ENCODE results near the gene RBPJ. TPM values are rescaled to one million over a fixed set of nuclear protein-coding genes. Genes with fewer than 3 reads are reported as not detected.
A peak's percentile ranks its signal among the peaks of the same experiment; 100 is the strongest.

The RBPJ gene
- total RNA-seq, 1 experiment from 2014 or later, result 59.8 TPM

GRCh38 chr4:26319949-26320537 lies 771 bp upstream of the RBPJ start:
- intact Hi-C loops (cut with micrococcal nuclease; ENCODE audit: unreplicated experiment), result loop anchor here (5.0 to 10.0 kb wide), 3 partner anchors 238 to 695 kb away; no protein-coding TSS in a partner anchor
- POLR2A ChIA-PET (ENCODE audit: low non-redundant PET), result no interaction called here
- BruUV-seq (replicated peaks), result no TSS peak

GRCh38 chr4:26321373-26322221 lies 783 bp downstream of the RBPJ start:
- H3K4me3 ChIP-seq (ENCODE audit: low read depth, low read length, poor library complexity, severe bottlenecking), result peak overlapping the region; percentile 92
- H3K27me3 ChIP-seq (replicated peaks; ENCODE audit: insufficient read depth, low read depth, low read length, poor library complexity), result no peaks in the 10 kb centered on the region
- H3K36me3 ChIP-seq (ENCODE audit: insufficient read depth, low read length, poor library complexity, severe bottlenecking), result no peaks in the 10 kb centered on the region
- DNase-seq (ENCODE audit: low spot score), result peak; percentile 45
- CTCF ChIA-PET, result no interaction called here
- POLR2A ChIA-PET (ENCODE audit: low non-redundant PET), result no interaction called here
- no peak for TF ChIP-seq CTCF (conservative IDR thresholded peaks at IDR 0.05; ENCODE audit: low read depth, low read length)
- no peak for TF ChIP-seq EZH2 (IDR thresholded peaks at IDR 0.05; ENCODE audit: borderline replicate concordance, low read depth, low read length, poor library complexity, severe bottlenecking)
- intact Hi-C loops (cut with micrococcal nuclease; ENCODE audit: unreplicated experiment), result loop anchor here (5.0 to 10.0 kb wide), 2 partner anchors 239 to 693 kb away; no protein-coding TSS in a partner anchor
- H3K9me3 ChIP-seq (ENCODE audit: low read depth, low read length, poor library complexity, severe bottlenecking), result no peaks in the 10 kb centered on the region
- BruUV-seq (replicated peaks), result no TSS peak
- peak overlapping the region; percentile 70 for H3K27ac ChIP-seq (ENCODE audit: low read depth, low read length, poor library complexity, severe bottlenecking)
- H3K4me1 ChIP-seq (ENCODE audit: insufficient read depth, low read length, poor library complexity, severe bottlenecking), result peaks cover 16% of the 10 kb centered on the region

More at GRCh38 chr4:26319949-26320537, 771 bp upstream of the RBPJ start:
- Histone ChIP-seq H3K36me3 (ENCODE audit: insufficient read depth, low read length, poor library complexity, severe bottlenecking) (no peaks in the 10 kb centered on the region), H3K4me1 (ENCODE audit: insufficient read depth, low read length, poor library complexity, severe bottlenecking) (peaks cover 16% of the 10 kb centered on the region), H3K4me3 (ENCODE audit: low read depth, low read length, poor library complexity, severe bottlenecking) (peak overlapping the region; percentile 92), H3K27ac (ENCODE audit: low read depth, low read length, poor library complexity, severe bottlenecking) (peak overlapping the region; percentile 94), H3K9me3 (ENCODE audit: low read depth, low read length, poor library complexity, severe bottlenecking) (no peaks in the 10 kb centered on the region), H3K27me3 (replicated peaks; ENCODE audit: insufficient read depth, low read depth, low read length, poor library complexity) (no peaks in the 10 kb centered on the region)
- CTCF ChIA-PET, result no interaction called here
- DNase-seq (ENCODE audit: low spot score), result no peak
- no peak for TF ChIP-seq CTCF (conservative IDR thresholded peaks at IDR 0.05; ENCODE audit: low read depth, low read length)
- no peak for TF ChIP-seq EZH2 (IDR thresholded peaks at IDR 0.05; ENCODE audit: borderline replicate concordance, low read depth, low read length, poor library complexity, severe bottlenecking)

GRCh38 chr4:26322346-26322745 lies 1.5 kb downstream of the RBPJ start:
- DNase-seq (ENCODE audit: low spot score), result no peak
- BruUV-seq (replicated peaks), result TSS peak; percentile 50
- intact Hi-C loops (cut with micrococcal nuclease; ENCODE audit: unreplicated experiment), result loop anchor here (5.0 to 10.0 kb wide), 2 partner anchors 240 to 692 kb away; no protein-coding TSS in a partner anchor
- POLR2A ChIA-PET (ENCODE audit: low non-redundant PET), result no interaction called here
- Histone ChIP-seq H3K4me3 (ENCODE audit: low read depth, low read length, poor library complexity, severe bottlenecking) (peak overlapping the region; percentile 92), H3K27me3 (replicated peaks; ENCODE audit: insufficient read depth, low read depth, low read length, poor library complexity) (no peaks in the 10 kb centered on the region), H3K36me3 (ENCODE audit: insufficient read depth, low read length, poor library complexity, severe bottlenecking) (no peaks in the 10 kb centered on the region), H3K4me1 (ENCODE audit: insufficient read depth, low read length, poor library complexity, severe bottlenecking) (peaks cover 16% of the 10 kb centered on the region), H3K27ac (ENCODE audit: low read depth, low read length, poor library complexity, severe bottlenecking) (peak overlapping the region; percentile 70), H3K9me3 (ENCODE audit: low read depth, low read length, poor library complexity, severe bottlenecking) (no peaks in the 10 kb centered on the region)
- TF ChIP-seq CTCF (conservative IDR thresholded peaks at IDR 0.05; ENCODE audit: low read depth, low read length), result no peak
- TF ChIP-seq EZH2 (IDR thresholded peaks at IDR 0.05; ENCODE audit: borderline replicate concordance, low read depth, low read length, poor library complexity, severe bottlenecking), result no peak
- CTCF ChIA-PET, result no interaction called here
